Activated CD4-positive, alpha-beta memory T cell treated with anti-CD3 and anti-CD28 coated beads, Interleukin-2, amount 10 ng/mL, durations not matched to agents 7 days and 5 days (primary cell): ENCODE measurements around the gene DMRTB1. TPM values are rescaled to one million over a fixed set of nuclear protein-coding genes. Genes with fewer than 3 reads are reported as not detected.

Experiments used
- CTCF ChIA-PET: fragments of 350-600 bp; sonication (Branson Sonifier 250); formaldehyde crosslinking; loops from one replicate; lab custom pipeline; 2021; ENCODE audit warnings: antibody characterized with exemption, inconsistent platforms; lab: Charles Lee
- POLR2A ChIA-PET: fragments of 350-600 bp; sonication (Branson Sonifier 250); formaldehyde crosslinking; loops from one replicate; lab custom pipeline; 2021; ENCODE audit warnings: antibody characterized with exemption; lab: Charles Lee
- DNase-seq: peaks from one replicate; pipeline ENCODE4 v3.0.0-alpha.2; 2020
- H3K27ac Mint-ChIP-seq: one replicate; pipeline ENCODE4 v1.8.0; 2021; ENCODE audit warnings: mild to moderate bottlenecking, mixed read lengths
- H3K27me3 Mint-ChIP-seq: one replicate; pipeline ENCODE4 v1.8.0; 2021; ENCODE audit warnings: mixed read lengths
- H3K36me3 Mint-ChIP-seq: one replicate; pipeline ENCODE4 v1.8.0; 2021; ENCODE audit warnings: low read depth, mixed read lengths
- H3K4me1 Mint-ChIP-seq: one replicate; pipeline ENCODE4 v1.8.0; 2021; ENCODE audit warnings: mixed read lengths
- H3K4me3 Mint-ChIP-seq: one replicate; pipeline ENCODE4 v1.8.0; 2021; ENCODE audit warnings: mild to moderate bottlenecking, mixed read lengths
- H3K9me3 Mint-ChIP-seq: one replicate; pipeline ENCODE4 v1.8.0; 2021; ENCODE audit warnings: mixed read lengths
- total RNA-seq, 2 experiments: library from RNA; stranded (reverse); gene quantifications; one replicate each; pipeline ENCODE4 v1.2.3, GENCODE V29; 2021

The DMRTB1 gene
- total RNA-seq, 2 experiments from 2014 or later = not detected

GRCh38 chr1:53516181-53516580 is 57.0 kb downstream of the DMRTB1 start:
- ChIA-PET POLR2A (no interaction called here), CTCF (no interaction called here)
- no peaks in the 10 kb centered on the region for H3K27me3 Mint-ChIP-seq
- no peak overlapping the region for H3K4me3 Mint-ChIP-seq
- H3K27ac Mint-ChIP-seq = no peak overlapping the region
- no peak for DNase-seq
- no peaks in the 10 kb centered on the region for H3K36me3 Mint-ChIP-seq
- no peaks in the 10 kb centered on the region for H3K4me1 Mint-ChIP-seq
- no peaks in the 10 kb centered on the region for H3K9me3 Mint-ChIP-seq

Other genes with a start within 250 kb of the DMRTB1 start
- 10 to 100 TPM; 38.2 to 41.3 TPM for gene CZIB, start 238.8 kb upstream of the DMRTB1 start, total RNA-seq
- 10 to 100 TPM; 65.3 to 65.9 TPM for gene MAGOH, start 220.9 kb upstream of the DMRTB1 start, total RNA-seq
- 10 to 100 TPM; 51.5 to 52.7 TPM for gene LRP8, start 131.3 kb upstream of the DMRTB1 start, total RNA-seq